Parathyroid adenoma (tissue), 2 donors: Measurements from ENCODE around the gene STK11.

Experiments
- H2AFZ ChIP-seq: fragments of 300-600 bp; sonication (generic); one replicate; pipeline ENCODE4 v1.7.0; 2017; ENCODE audit warnings: antibody characterized with exemption, mild to moderate bottlenecking
- H3K27ac ChIP-seq: fragments of 300-600 bp; sonication (generic); one replicate; pipeline ENCODE4 v1.7.0; 2017
- H3K27me3 ChIP-seq: fragments of 300-600 bp; sonication (generic); one replicate; pipeline ENCODE4 v1.7.0; 2017; ENCODE audit warnings: low read length; ENCODE audit not compliant: control insufficient read depth, insufficient read depth
- H3K36me3 ChIP-seq: fragments of 300-600 bp; sonication (generic); one replicate; pipeline ENCODE4 v1.7.0; 2017; ENCODE audit warnings: low read length; ENCODE audit not compliant: control insufficient read depth, insufficient read depth
- H3K4me1 ChIP-seq: fragments of 300-600 bp; sonication (generic); one replicate; pipeline ENCODE4 v1.7.0; 2017; ENCODE audit warnings: control low read depth
- H3K4me2 ChIP-seq: fragments of 300-600 bp; sonication (generic); one replicate; pipeline ENCODE4 v1.7.0; 2017; ENCODE audit warnings: low read length
- H3K4me3 ChIP-seq: fragments of 300-600 bp; sonication (generic); one replicate; pipeline ENCODE4 v1.7.0; 2017; ENCODE audit warnings: low read depth, low read length
- H3K79me2 ChIP-seq: fragments of 300-600 bp; sonication (generic); one replicate; pipeline ENCODE4 v1.7.0; 2017; ENCODE audit warnings: control low read depth
- H3K9ac ChIP-seq: fragments of 300-600 bp; sonication (generic); one replicate; pipeline ENCODE4 v1.7.0; 2017; ENCODE audit warnings: mild to moderate bottlenecking
- H3K9me3 ChIP-seq: fragments of 300-600 bp; sonication (generic); one replicate; pipeline ENCODE4 v1.7.0; 2017; ENCODE audit warnings: low read length; ENCODE audit not compliant: control insufficient read depth
- TF ChIP-seq, protein P1 (sequence below): fragments of 300-600 bp; sonication (generic); IDR thresholded peaks from one replicate; pipeline ENCODE4 v1.7.0; 2017; ENCODE audit warnings: antibody characterized with exemption, mild to moderate bottlenecking
- donor health status: primary hyperparathyroidism.

The STK11 gene

DNA sequence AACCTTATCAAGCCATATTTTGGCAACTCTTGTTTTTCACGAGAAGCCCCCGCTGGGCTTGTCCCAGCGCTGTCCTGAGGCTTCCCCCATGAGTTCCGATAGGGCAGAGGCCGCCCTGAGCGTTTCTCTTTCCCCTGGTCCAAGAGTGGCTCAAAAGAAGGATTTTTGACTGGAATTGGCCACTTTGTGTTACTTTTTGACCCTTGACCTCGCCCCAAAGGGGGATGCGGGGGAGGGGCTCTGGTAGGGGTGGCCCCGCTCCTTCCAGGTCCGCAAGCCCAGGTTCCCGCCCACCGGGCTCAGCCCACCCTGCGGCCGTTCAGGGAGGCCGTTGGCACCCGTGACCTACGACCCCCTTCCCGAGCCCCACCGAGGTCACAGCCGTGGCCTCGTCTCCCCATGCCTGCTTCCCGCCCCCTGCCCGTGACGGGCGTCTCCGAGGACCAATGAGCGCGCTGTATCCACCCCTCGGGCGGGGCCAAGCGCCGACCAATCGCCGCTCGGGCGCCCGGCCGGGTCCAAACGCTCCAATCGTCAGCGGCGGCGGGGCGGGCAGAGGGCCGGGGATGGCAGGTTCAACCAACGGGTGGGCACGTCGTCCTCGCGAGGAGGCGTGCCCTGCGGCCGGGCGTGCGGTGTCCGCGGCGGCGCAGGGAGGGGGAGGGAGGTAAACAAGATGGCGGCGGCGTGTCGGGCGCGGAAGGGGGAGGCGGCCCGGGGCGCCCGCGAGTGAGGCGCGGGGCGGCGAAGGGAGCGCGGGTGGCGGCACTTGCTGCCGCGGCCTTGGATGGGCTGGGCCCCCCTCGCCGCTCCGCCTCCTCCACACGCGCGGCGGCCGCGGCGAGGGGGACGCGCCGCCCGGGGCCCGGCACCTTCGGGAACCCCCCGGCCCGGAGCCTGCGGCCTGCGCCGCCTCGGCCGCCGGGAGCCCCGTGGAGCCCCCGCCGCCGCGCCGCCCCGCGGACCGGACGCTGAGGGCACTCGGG lies at the start of gene STK11:
Gene STK11 (plus strand): TSS at position 665 of the 986 bp plus-strand sequence. CDS start 1,136 bp downstream, outside the sequence.
- TF ChIP-seq, protein P1, sequence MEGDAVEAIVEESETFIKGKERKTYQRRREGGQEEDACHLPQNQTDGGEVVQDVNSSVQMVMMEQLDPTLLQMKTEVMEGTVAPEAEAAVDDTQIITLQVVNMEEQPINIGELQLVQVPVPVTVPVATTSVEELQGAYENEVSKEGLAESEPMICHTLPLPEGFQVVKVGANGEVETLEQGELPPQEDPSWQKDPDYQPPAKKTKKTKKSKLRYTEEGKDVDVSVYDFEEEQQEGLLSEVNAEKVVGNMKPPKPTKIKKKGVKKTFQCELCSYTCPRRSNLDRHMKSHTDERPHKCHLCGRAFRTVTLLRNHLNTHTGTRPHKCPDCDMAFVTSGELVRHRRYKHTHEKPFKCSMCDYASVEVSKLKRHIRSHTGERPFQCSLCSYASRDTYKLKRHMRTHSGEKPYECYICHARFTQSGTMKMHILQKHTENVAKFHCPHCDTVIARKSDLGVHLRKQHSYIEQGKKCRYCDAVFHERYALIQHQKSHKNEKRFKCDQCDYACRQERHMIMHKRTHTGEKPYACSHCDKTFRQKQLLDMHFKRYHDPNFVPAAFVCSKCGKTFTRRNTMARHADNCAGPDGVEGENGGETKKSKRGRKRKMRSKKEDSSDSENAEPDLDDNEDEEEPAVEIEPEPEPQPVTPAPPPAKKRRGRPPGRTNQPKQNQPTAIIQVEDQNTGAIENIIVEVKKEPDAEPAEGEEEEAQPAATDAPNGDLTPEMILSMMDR, result no peak
- Histone ChIP-seq H3K36me3 (no peaks in the 10 kb centered on the region), H3K4me1 (peaks cover 6% of the 10 kb centered on the region), H3K79me2 (peaks cover 19% of the 10 kb centered on the region), H3K4me2 (peak within 1 kb of the TSS; percentile 98), H2AFZ (peak within 1 kb of the TSS; percentile 96), H3K27ac (peak within 1 kb of the TSS; percentile 69), H3K27me3 (no peaks in the 10 kb centered on the region), H3K9me3 (no peaks in the 10 kb centered on the region), H3K9ac (no peak within 1 kb of the TSS), H3K4me3 (peak within 1 kb of the TSS; percentile 76)

DNA sequence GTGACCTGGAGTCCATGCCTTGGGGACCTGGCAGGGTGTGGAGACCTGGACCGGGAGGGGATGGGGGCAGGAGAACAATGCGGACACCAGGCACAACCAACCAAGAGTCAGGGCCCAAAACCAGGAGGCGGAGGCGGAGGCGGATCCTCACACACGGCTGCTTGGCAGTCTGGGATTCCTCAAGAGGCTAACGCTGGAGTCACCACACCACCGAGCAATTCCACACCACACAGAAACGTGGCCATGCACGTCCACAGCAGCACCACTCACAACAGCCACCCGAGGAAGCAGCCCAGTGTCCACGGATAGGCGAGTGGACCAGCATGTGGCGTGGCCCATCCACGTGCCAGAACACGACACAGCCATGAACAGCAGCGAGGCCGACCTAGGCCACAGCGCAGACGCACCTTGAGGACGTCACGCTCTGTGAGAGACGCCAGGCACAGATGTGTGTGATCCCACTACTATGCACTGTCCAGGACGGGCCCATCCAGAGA lies 49.2 kb upstream of the STK11 start:
- H3K36me3 ChIP-seq, result no peaks in the 10 kb centered on the region

DNA sequence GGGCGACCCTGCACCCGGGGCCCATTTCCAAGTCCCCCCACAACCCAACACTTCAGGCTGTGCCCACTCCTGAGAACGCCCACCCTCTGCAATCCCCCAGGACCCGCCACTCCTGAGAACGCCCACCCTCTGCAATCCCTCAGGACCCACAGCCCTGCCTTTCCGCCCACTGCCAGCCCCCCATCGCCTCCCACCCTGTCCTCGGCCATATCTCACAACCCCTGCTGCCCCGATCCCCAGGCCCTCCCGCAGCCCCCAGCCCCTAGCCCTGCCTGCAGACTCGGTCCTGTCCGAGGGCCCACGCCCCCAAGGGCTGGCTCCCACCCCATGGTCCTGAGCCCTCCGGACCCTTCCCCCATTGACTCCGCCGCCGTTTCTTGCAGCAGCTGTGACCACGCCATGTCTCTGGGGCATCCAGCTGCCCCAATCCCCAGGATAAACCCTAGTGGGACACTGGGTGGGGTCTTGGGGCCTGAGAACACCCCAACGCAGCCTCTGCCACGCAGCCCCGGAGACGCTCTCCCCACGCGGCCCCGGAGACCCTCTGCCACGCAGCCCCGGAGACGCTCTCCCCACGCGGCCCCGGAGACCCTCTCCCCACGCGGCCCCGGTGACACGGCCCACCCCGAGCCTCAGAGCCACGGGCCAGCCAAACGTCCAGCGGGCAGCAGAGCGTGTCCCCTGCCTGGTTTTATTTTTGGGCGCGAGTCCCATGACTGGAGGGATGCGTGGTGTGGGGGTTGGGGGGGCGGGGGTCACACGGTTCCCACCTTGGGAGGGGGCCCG lies 48.6 kb upstream of the STK11 start:
- H3K27ac ChIP-seq, result no peak overlapping the region
- no peaks in the 10 kb centered on the region for H3K27me3 ChIP-seq
- no peaks in the 10 kb centered on the region for H3K4me1 ChIP-seq
- no peaks in the 10 kb centered on the region for H3K36me3 ChIP-seq
- TF ChIP-seq, protein P1, result no peak
- H3K79me2 ChIP-seq, result peaks cover 25% of the 10 kb centered on the region
- H2AFZ ChIP-seq, result no peak overlapping the region
- no peaks in the 10 kb centered on the region for H3K9me3 ChIP-seq
- no peak overlapping the region for H3K9ac ChIP-seq
- H3K4me3 ChIP-seq, result no peak overlapping the region
- no peak overlapping the region for H3K4me2 ChIP-seq

More for the DNA sequence above, 49.2 kb upstream of the STK11 start:
- Histone ChIP-seq H3K9me3 (no peaks in the 10 kb centered on the region), H3K27me3 (no peaks in the 10 kb centered on the region), H2AFZ (no peak overlapping the region), H3K4me1 (no peaks in the 10 kb centered on the region), H3K79me2 (peaks cover 29% of the 10 kb centered on the region), H3K4me3 (no peak overlapping the region), H3K9ac (no peak overlapping the region), H3K27ac (no peak overlapping the region), H3K4me2 (no peak overlapping the region)
- TF ChIP-seq, protein P1, result no peak

GRCh38 chr19:1157931-1158884 lies 47.4 kb upstream of the STK11 start:
- Histone ChIP-seq H3K9ac (no peak overlapping the region), H3K4me3 (no peak overlapping the region), H3K9me3 (no peaks in the 10 kb centered on the region), H2AFZ (no peak overlapping the region), H3K36me3 (no peaks in the 10 kb centered on the region), H3K27ac (no peak overlapping the region), H3K4me2 (no peak overlapping the region), H3K4me1 (no peaks in the 10 kb centered on the region), H3K79me2 (peaks cover 23% of the 10 kb centered on the region), H3K27me3 (no peaks in the 10 kb centered on the region)
- TF ChIP-seq, protein P1, result no peak
